H1 (cell line): ENCODE measurements around the gene PPP6R1. TPM values are rescaled to one million over a fixed set of nuclear protein-coding genes. Genes with fewer than 3 reads are reported as not detected.

Experiments
- CTCF ChIA-PET: fragments of 300-600 bp; sonication (Branson Sonifier 250); formaldehyde crosslinking; loops from one replicate; lab custom pipeline; 2021; ENCODE audit not compliant: partially characterized antibody; lab: Charles Lee
- POLR2A ChIA-PET: fragments of 300-600 bp; sonication (Branson Sonifier 250); formaldehyde crosslinking; loops from one replicate; lab custom pipeline; 2021; ENCODE audit warnings: inconsistent platforms; ENCODE audit not compliant: partially characterized antibody; lab: Charles Lee
- DNase-seq, 2 experiments: peaks; one replicate each; pipeline versions ENCODE4 v3.0.0 to v3.0.0-alpha.2; 2010 to 2022; ENCODE audit warnings: low spot score in 2 of 2, low read depth in 1 of 2, mixed read lengths in 1 of 2
- FAIRE-seq: peaks from 2 replicates; lab custom pipeline; 2011; peaks lifted over from hg19 to GRCh38; lab: Jason Lieb, UNC
- H2AFZ ChIP-seq: 2 replicates; pipeline ENCODE4 v1.8.1; 2012; ENCODE audit warnings: low read length, inconsistent platforms
- H2AK5ac ChIP-seq: 2 replicates; pipeline ENCODE4 v1.6.1; 2013; ENCODE audit warnings: low read depth, low read length
- H2BK120ac ChIP-seq: replicated peaks from 2 replicates; pipeline ENCODE3; 2013; ENCODE audit warnings: low read depth, low read length, inconsistent platforms
- H2BK12ac ChIP-seq: 2 replicates; pipeline ENCODE4 v1.6.1; 2013; ENCODE audit warnings: low read depth, low read length
- H2BK15ac ChIP-seq: 2 replicates; pipeline ENCODE4 v1.6.1; 2013; ENCODE audit warnings: low read length
- H2BK20ac ChIP-seq: 2 replicates; pipeline ENCODE4 v1.6.1; 2013; ENCODE audit warnings: low read length
- H2BK5ac ChIP-seq: 2 replicates; pipeline ENCODE4 v1.6.1; 2013; ENCODE audit warnings: low read depth, low read length
- H3K14ac ChIP-seq: 2 replicates; pipeline ENCODE4 v1.6.1; 2013; ENCODE audit warnings: inconsistent platforms; ENCODE audit not compliant: insufficient read length
- H3K18ac ChIP-seq: 2 replicates; pipeline ENCODE4 v1.6.1; 2013; ENCODE audit warnings: low read length; ENCODE audit errors: extremely low read depth
- H3K23ac ChIP-seq: 2 replicates; pipeline ENCODE4 v1.6.1; 2013; ENCODE audit warnings: inconsistent platforms; ENCODE audit not compliant: insufficient read length
- H3K23me2 ChIP-seq: 2 replicates; pipeline ENCODE4 v1.6.1; 2013; ENCODE audit warnings: low read depth, low read length
- H3K27ac ChIP-seq: 2 replicates; pipeline ENCODE4 v1.6.1; 2011; ENCODE audit warnings: low read depth, low read length, inconsistent platforms
- H3K27me3 ChIP-seq, 4 experiments: replicated peaks in 1 of 4; 1 replicate in 1 of 4; 2 replicates in 3 of 4; pipeline versions ENCODE4 v1.6.1 to v1.8.1; 2011 to 2013; ENCODE audit warnings: low read length in 3 of 4, mild to moderate bottlenecking in 3 of 4, inconsistent platforms in 2 of 4, mixed read lengths in 2 of 4, moderate library complexity in 1 of 4; ENCODE audit not compliant: control insufficient read depth in 3 of 4, insufficient read depth in 3 of 4; ENCODE audit errors: extremely low read depth in 1 of 4
- H3K36me3 ChIP-seq, 4 experiments: 2 replicates each; pipeline versions ENCODE4 v1.6.1 to v1.8.1; 2011 to 2013; ENCODE audit warnings: mild to moderate bottlenecking in 4 of 4, low read length in 3 of 4, moderate library complexity in 2 of 4, control low read depth in 1 of 4, inconsistent platforms in 1 of 4; ENCODE audit not compliant: insufficient read depth in 4 of 4, control insufficient read depth in 2 of 4
- H3K4ac ChIP-seq: replicated peaks from 2 replicates; pipeline ENCODE3; 2013; ENCODE audit warnings: low read length, low read depth, mixed read lengths, inconsistent platforms; ENCODE audit not compliant: insufficient read length
- H3K4me1 ChIP-seq, 4 experiments: replicated peaks in 1 of 4; 1 replicate in 1 of 4; 2 replicates in 3 of 4; pipeline versions ENCODE4 v1.6.1 to v1.8.1; 2011 to 2013; ENCODE audit warnings: low read length in 3 of 4, inconsistent platforms in 2 of 4, mixed read lengths in 1 of 4; ENCODE audit not compliant: insufficient read depth in 4 of 4, control insufficient read depth in 3 of 4
- H3K4me2 ChIP-seq, 2 experiments: 2 replicates each; pipeline versions ENCODE4 v1.6.1 to v1.8.1; 2011 to 2013; ENCODE audit warnings: low read depth in 2 of 2, low read length in 2 of 2, control low read depth in 1 of 2, inconsistent platforms in 1 of 2, mild to moderate bottlenecking in 1 of 2; ENCODE audit not compliant: insufficient read depth in 1 of 2
- H3K4me3 ChIP-seq, 4 experiments: fragments of 200-600, 300-600 bp in 1 of 4; sonication (generic), shearing (Covaris generic), sonication (Bioruptor Twin) in 1 of 4; 2 replicates each; pipeline versions ENCODE4 v1.5.1 to v1.8.1; 2011 to 2016; ENCODE audit warnings: low read length in 4 of 4, low read depth in 3 of 4, control low read depth in 2 of 4, inconsistent platforms in 2 of 4, mild to moderate bottlenecking in 2 of 4, mixed read lengths in 1 of 4, moderate library complexity in 1 of 4; ENCODE audit not compliant: insufficient read depth in 2 of 4; ENCODE audit errors: extremely low read depth in 1 of 4
- H3K56ac ChIP-seq: replicated peaks from 2 replicates; pipeline ENCODE3; 2013; ENCODE audit warnings: low read depth, mild to moderate bottlenecking, mixed read lengths, low read length, inconsistent platforms; ENCODE audit not compliant: insufficient read length
- H3K79me1 ChIP-seq: 2 replicates; pipeline ENCODE4 v1.6.1; 2013; ENCODE audit warnings: low read depth, low read length, control low read depth
- H3K79me2 ChIP-seq, 2 experiments: 2 replicates each; pipeline versions ENCODE4 v1.6.1 to v1.8.1; 2012 to 2013; ENCODE audit warnings: low read length in 2 of 2, mild to moderate bottlenecking in 2 of 2, inconsistent platforms in 1 of 2; ENCODE audit not compliant: insufficient read depth in 2 of 2, control insufficient read depth in 1 of 2
- H3K9ac ChIP-seq, 4 experiments: replicated peaks in 1 of 4; 1 replicate in 1 of 4; 2 replicates in 3 of 4; pipeline versions ENCODE4 v1.6.1 to v1.8.1; 2011 to 2013; ENCODE audit warnings: low read depth in 3 of 4, low read length in 3 of 4, control low read depth in 2 of 4, mild to moderate bottlenecking in 2 of 4, moderate library complexity in 2 of 4, inconsistent platforms in 1 of 4; ENCODE audit errors: extremely low read depth in 1 of 4
- H3K9me3 ChIP-seq, 2 experiments: 2 replicates each; pipeline versions ENCODE4 v1.6.1 to v1.8.1; 2012 to 2013; ENCODE audit warnings: mild to moderate bottlenecking in 2 of 2, moderate library complexity in 2 of 2, control low read depth in 1 of 2, inconsistent platforms in 1 of 2, low read depth in 1 of 2, low read length in 1 of 2, mixed read lengths in 1 of 2; ENCODE audit not compliant: insufficient read depth in 2 of 2
- H4K20me1 ChIP-seq, 2 experiments: replicated peaks in 1 of 2; 2 replicates each; pipeline versions ENCODE3 to v1.8.1; 2011 to 2013; ENCODE audit warnings: inconsistent platforms in 2 of 2, low read length in 2 of 2, mild to moderate bottlenecking in 1 of 2; ENCODE audit not compliant: insufficient read depth in 2 of 2, control insufficient read depth in 1 of 2
- H4K5ac ChIP-seq: 2 replicates; pipeline ENCODE4 v1.6.1; 2013; ENCODE audit warnings: low read length, low read depth, mixed read lengths, inconsistent platforms; ENCODE audit not compliant: insufficient read length
- H4K8ac ChIP-seq: 2 replicates; pipeline ENCODE4 v1.8.0; 2013; ENCODE audit warnings: mild to moderate bottlenecking, moderate library complexity, low read length, inconsistent platforms; ENCODE audit not compliant: insufficient read depth; ENCODE audit errors: extremely low read depth
- H4K91ac ChIP-seq: replicated peaks from 2 replicates; pipeline ENCODE3; 2013; ENCODE audit warnings: low read length, mixed read lengths, inconsistent platforms; ENCODE audit not compliant: insufficient read length
- BRCA1 ChIP-seq: IDR thresholded peaks from 2 replicates; pipeline ENCODE4 v1.6.1; 2012; ENCODE audit warnings: low read depth, low read length, improper control_type of control experiment
- KDM4A ChIP-seq: IDR thresholded peaks from one replicate; pipeline ENCODE4 v1.7.1; 2012; ENCODE audit warnings: low read depth, mild to moderate bottlenecking, moderate library complexity, low read length, inconsistent platforms; ENCODE audit not compliant: severe bottlenecking
- SP4 ChIP-seq: IDR thresholded peaks from 2 replicates; pipeline ENCODE4 v1.6.1; 2012; ENCODE audit warnings: low read length, inconsistent platforms
- WGBS, 2 experiments: shearing (Covaris generic) in 1 of 2; methylation state at CpG; one replicate each; pipeline versions ENCODE4 v1.1.6 to v1.1.7; 2013 to 2015; ENCODE audit warnings: low lambda C conversion rate in 2 of 2, mixed read lengths in 2 of 2, inconsistent platforms in 1 of 2, low coverage in 1 of 2, missing lambda C conversion rate in 1 of 2; ENCODE audit not compliant: insufficient replicate concordance in 2 of 2, insufficient coverage in 1 of 2, insufficient read length in 1 of 2; ENCODE audit errors: extremely low coverage in 1 of 2, missing lambda C conversion rate in 1 of 2; 5-methylcytosine and 5-hydroxymethylcytosine counted together
- polyA plus RNA-seq, 7 experiments: library from polyadenylated mRNA; depleted of rRNA in 3 of 7; stranded (reverse) in 5 of 7; unstranded in 2 of 7; fragments of >200 nt in 5 of 7; fragments of 200-250 nt in 2 of 7; gene quantifications; 1 replicate in 5 of 7; 2 replicates in 1 of 7; 4 replicates in 1 of 7; pipeline versions ENCODE4 v1.2.1 to v1.2.3, GENCODE V29; 2011 to 2013; ENCODE audit warnings: missing spikeins in 2 of 7, mixed read lengths in 2 of 7
- total RNA-seq: library from RNA; stranded (reverse); fragmentation: NEBNext Ultra II Directional; extraction: Animal tissue kit (Norgen Biotek cat#: 25700); gene quantifications from 2 replicates; pipeline ENCODE4 v1.2.1, GENCODE V29; 2021

PPP6R1 gene
- total and polyA plus RNA-seq, 2 of the 8 experiments (the other 6 are each of a cell fraction or from before 2014, with no cell fraction given): 36.4 to 74.4 TPM

- peaks cover 7 to 32% (median 22%) of the 10 kb centered on the region in 4 experiments; a peak in 7 of 8 replicates for H3K36me3 ChIP-seq
- no peak overlapping the region for H3K23ac ChIP-seq
- no peak overlapping the region for H4K8ac ChIP-seq
- H3K14ac ChIP-seq: no peak overlapping the region
- no peak for FAIRE-seq
- H3K4ac ChIP-seq: no peak overlapping the region
- H2AFZ ChIP-seq: no peak overlapping the region
- WGBS, 2 experiments: 91% methylated on average over 20 of the region's 30 CpGs; no CpG with 5 or more reads in 1 of the 2 experiments
- H4K5ac ChIP-seq: no peak overlapping the region
- CTCF ChIA-PET: interaction anchor here (1.0 kb wide), 1 partner anchor 11 kb away, joined by 3 read pairs; no protein-coding TSS in a partner anchor
- H3K4me2 ChIP-seq: no peak overlapping the region
- no peak overlapping the region for H2BK120ac ChIP-seq
- H3K23me2 ChIP-seq: no peaks in the 10 kb centered on the region
- no peak overlapping the region for H2BK15ac ChIP-seq
- no peak overlapping the region for H2AK5ac ChIP-seq
- no peaks in the 10 kb centered on the region for H3K27me3 ChIP-seq
- H3K9me3 ChIP-seq: no peaks in the 10 kb centered on the region
- no peaks in the 10 kb centered on the region for H3K4me1 ChIP-seq
- H3K4me3 ChIP-seq: no peak overlapping the region
- H3K79me2 ChIP-seq: no peaks in the 10 kb centered on the region
- DNase-seq: no peak
- H4K91ac ChIP-seq: no peak overlapping the region
- peaks cover 0 to 19% of the 10 kb centered on the region in 2 experiments for H4K20me1 ChIP-seq
- no peak overlapping the region for H3K9ac ChIP-seq
- no peak overlapping the region for H3K18ac ChIP-seq
- no peaks in the 10 kb centered on the region; the same call in 1 of the 2 replicates for H3K79me1 ChIP-seq
- H2BK12ac ChIP-seq: no peak overlapping the region
- TF ChIP-seq BRCA1: no peak
- no peak for TF ChIP-seq KDM4A
- no peak for TF ChIP-seq SP4
- no peak overlapping the region for H2BK5ac ChIP-seq
- POLR2A ChIA-PET: interaction anchor here (1.0 to 1.3 kb wide), 3 partner anchors 11 to 172 kb away, joined by 3 read pairs; no protein-coding TSS in a partner anchor
- no peak overlapping the region for H3K27ac ChIP-seq
- no peak overlapping the region for H2BK20ac ChIP-seq
- no peak overlapping the region for H3K56ac ChIP-seq
These were observed 27.2 kb downstream of the PPP6R1 start for GRCh38 chr19:55231391-55232285.
